Inflammatory macrophage treated with lipopolysaccharide for 4 hours (primary cell): ENCODE data around the gene HOXB3.
"Not testable (repeated sequence)": the region's sequence is repeated elsewhere in the genome, so short reads cannot be mapped to it uniquely, and the experiment has no call there.

ENCODE experiments used
- DNase-seq: peaks from one replicate; pipeline ENCODE4 v3.0.0-alpha.2; 2020

HOXB3 gene

DNA sequence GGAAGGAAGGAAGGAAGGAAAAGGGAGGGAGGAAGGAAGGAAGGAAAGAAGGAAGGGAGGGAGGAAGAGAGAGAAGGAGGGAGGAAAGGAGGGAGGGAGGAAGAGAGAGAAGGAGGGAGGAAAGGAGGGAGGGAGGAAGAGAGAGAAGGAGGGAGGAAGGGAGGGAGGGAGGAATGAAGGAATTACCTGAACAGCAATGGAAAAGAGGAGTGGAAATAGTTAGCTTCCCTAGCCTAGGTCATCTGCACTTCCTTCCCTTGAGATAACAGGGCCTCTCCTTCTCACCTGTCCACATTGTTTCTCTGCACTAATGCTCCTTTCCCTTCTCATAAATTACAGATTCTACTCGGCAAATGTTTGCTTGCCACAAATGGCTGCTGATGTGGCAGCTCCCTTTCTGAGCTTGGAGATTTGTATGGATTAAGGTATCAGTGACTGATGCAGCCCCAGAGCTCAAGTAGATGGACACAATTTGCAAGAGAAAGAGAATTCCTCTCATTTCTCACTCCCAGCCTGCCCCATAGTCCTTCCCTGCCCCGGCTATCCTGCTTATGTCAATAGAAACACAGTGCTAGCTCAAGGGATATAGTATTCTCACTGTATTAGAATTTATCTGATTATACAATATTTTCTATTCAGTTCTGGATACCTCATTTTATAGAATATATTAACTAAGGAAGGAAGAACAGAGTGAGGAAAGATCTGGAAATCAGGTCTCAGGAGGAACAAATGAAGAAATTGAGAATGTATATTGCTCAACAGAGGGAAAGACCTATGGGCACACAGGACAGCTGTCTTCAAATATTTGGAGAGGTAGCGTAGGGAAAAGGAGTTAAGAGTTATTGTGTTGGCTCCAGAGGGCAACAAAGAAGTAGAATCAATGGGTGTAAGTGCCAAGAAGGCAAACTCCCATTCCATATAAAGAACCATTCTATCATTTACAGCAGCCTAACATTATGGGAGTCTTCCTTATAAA lies 73.8 kb downstream of the HOXB3 start:
- no peak for DNase-seq

GRCh38 chr17:48514477-48514876 lies 75.6 kb downstream of the HOXB3 start:
- DNase-seq = no peak

DNA sequence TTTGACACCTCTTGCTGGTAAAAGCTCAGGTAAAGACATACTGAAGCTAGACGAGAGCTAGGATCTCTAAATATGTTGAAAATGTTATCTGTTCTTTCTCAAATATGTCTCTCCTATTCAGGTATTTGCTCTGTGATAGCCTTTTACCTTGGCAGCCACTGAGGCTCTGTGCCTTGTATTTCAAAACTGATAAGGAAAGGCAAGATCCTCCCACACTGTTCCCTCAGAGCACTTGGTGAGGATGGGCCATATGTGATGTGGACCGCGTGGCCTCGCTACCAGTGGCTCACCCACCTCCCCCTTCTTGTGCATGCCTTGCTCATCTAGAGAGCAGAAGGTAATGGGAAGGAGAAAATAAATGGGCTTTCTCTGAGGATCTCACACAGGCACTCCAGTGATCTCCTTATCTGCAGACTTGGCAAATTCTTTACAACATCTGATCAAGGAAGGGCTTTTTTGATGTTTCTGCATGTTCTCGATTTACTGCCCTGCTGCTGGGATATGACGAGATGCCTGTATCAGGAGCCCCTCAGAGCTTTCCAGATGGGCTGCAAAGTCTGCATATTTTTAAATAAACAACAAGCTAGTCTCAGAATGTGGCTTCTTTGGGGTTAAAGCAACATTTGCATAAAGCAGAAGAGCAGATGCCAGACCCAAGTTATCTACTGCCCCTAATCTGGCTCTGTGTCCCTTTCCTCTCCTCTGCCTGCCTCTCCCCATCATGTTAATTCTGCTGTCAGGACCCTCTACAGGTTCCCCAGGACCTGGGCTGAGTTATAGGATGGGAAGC lies 76.2 kb downstream of the HOXB3 start:
- no peak for DNase-seq

GRCh38 chr17:48513097-48513496 lies 76.9 kb downstream of the HOXB3 start:
- DNase-seq = peak; percentile 8

DNA sequence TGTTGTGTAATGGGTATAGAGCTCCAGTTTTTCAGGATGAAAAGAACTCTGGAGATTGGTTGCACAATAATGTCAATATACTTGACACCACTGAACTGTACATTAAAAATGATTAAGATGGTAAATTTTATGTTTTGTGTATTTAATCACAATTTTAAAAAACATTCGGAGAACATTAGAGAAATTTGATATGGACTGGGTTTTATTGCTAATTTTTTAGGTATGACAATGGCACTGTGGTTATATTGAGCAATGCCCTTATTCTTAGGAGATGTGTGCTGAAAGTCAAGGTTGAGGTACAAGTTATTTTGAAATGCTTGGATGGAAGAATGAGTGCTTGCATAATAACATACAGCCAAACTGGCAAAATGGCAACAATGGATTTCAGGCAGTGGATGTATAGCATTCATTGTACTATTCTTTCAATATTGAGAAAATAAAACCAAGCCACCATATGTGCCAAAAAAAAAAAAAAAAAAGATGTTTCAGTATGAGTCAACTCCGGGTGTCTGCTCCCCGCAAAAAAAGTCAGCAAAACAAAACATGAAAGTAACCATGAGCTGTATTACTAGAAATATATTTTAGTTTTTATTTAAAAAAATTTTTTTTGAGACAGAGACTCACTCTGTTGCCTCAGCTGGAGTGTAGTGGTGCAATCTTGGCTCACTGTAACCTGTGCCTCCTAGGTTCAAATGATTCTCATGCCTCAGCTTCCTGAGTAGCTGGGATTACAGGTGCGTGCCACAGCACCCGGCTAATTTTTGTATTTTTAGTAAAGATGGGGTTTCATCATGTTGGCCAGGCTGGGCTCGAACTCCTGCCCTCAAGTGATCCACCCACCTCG lies 79.1 kb downstream of the HOXB3 start:
- DNase-seq = no peak

- DNase-seq = no peak
Observed at GRCh38 chr17:48510381-48510760, 79.7 kb downstream of the HOXB3 start.

GRCh38 chr17:48509708-48510107 lies 80.3 kb downstream of the HOXB3 start:
- DNase-seq = not testable (repeated sequence)

GRCh38 chr17:48506246-48506645 lies 83.8 kb downstream of the HOXB3 start:
- DNase-seq = no peak

GRCh38 chr17:48505788-48506187 lies 84.3 kb downstream of the HOXB3 start:
- DNase-seq = peak; percentile 80

DNA sequence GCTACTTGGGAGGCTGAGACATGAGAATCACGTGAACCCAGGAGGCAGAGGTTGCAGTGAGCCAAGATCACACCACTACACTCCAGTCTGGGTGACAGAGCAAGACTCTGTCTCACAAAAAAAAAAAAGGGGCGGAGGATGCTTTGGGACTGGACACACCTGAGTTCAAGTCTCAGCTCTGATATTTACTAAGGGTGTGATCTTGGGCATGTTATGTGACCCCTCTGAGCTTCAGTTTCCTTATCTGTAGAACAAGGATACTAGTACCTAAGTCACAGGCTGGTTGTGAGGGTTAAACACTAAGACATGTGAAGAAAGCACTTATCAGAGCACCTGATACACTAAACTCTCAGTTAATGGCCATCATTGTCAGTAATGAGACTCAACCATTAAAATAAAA lies 85.1 kb downstream of the HOXB3 start:
- no peak for DNase-seq

DNA sequence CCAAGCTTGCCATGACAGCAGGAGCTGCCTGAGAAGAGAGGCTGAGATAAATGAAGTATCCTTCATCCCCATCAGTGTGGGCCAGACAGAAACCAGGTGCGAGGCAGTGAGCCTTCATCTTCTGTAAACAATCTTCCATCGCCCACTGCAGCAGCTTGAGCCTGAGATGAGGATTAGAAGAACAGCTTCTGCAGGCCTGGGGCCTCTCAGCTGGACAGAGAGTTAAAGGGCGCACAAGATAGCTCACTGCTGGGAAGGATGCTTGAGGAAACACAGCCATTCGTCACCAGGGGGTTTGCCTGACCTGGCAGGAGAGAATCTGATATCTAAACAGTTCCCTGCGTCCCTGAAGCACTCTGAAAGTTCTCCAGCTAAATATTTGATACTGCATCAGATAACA lies 86.3 kb downstream of the HOXB3 start:
- no peak for DNase-seq

GRCh38 chr17:48502901-48503300 lies 87.1 kb downstream of the HOXB3 start:
- DNase-seq = no peak

GRCh38 chr17:48502312-48502711 lies 87.7 kb downstream of the HOXB3 start:
- DNase-seq = no peak

GRCh38 chr17:48500435-48501426 lies 89.3 kb downstream of the HOXB3 start:
- no peak for DNase-seq

GRCh38 chr17:48499735-48500434 lies 90.2 kb downstream of the HOXB3 start:
- no peak for DNase-seq

GRCh38 chr17:48499248-48499647 lies 90.8 kb downstream of the HOXB3 start:
- no peak for DNase-seq
